Measurements from ENCODE around the gene POLR1G. TPM values are rescaled to one million over a fixed set of nuclear protein-coding genes. Genes with fewer than 3 reads are reported as not detected.

Gene POLR1G
- total and polyA plus RNA-seq, 9 of the 15 experiments (the other 6 are each of a cell fraction or from before 2014, with no cell fraction given): 3.0 to 50.1 (median 27.4) TPM

DNA sequence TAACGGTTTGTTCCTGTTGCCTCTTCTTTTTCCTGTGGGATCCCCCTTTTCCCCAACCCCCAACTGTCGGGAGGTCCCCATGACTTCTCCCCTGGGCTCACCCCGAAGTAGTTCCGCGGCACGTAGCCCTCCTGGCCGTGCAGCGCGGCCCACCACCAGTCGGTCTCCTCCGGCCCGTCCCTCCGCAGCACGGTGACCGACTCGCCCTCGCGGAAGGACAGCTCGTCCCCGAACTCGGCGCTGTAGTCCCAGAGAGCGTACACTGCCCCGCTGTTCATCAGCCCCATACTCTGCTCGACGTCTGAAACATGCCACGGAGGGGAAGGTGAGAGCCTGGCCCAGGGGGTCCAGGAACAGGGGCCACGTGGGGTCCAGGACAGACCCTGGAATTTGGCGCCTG, 24.0 kb upstream of the POLR1G start:
- intact Hi-C loops (cut with micrococcal nuclease) (no loop called here), in situ Hi-C loops (cut with MboI) (no loop called here)
- no peaks in the 10 kb centered on the region for H3K9me3 ChIP-seq (replicated peaks; ENCODE audit: control insufficient read depth, insufficient read depth, low read depth, low read length)
- no peak for TF ChIP-seq ZNF12 (CRISPR knock-in tag; IDR thresholded peaks at IDR 0.05)
- TF ChIP-seq ZNF408 (CRISPR knock-in tag; IDR thresholded peaks at IDR 0.05; ENCODE audit: low read depth): no peak
- TF ChIP-seq ASH1L (IDR thresholded peaks at IDR 0.05; ENCODE audit: borderline replicate concordance, low read depth, partially characterized antibody): no peak
- TF ChIP-seq MEIS2 (IDR thresholded peaks at IDR 0.05; ENCODE audit: partially characterized antibody): no peak
- TF ChIP-seq ILF3 (IDR thresholded peaks at IDR 0.05; ENCODE audit: borderline replicate concordance): no peak
- no peak for TF ChIP-seq ZNF551 (CRISPR knock-in tag; IDR thresholded peaks at IDR 0.05)
- TF ChIP-seq PYGO2 (tag; IDR thresholded peaks at IDR 0.05): no peak
- no peak for TF ChIP-seq ZNF77 (CRISPR knock-in tag; IDR thresholded peaks at IDR 0.05)
- no peak for TF ChIP-seq CCAR2 (IDR thresholded peaks at IDR 0.05; ENCODE audit: low read depth, low read length)
- TF ChIP-seq ZNF699 (CRISPR knock-in tag; IDR thresholded peaks at IDR 0.05; ENCODE audit: insufficient replicate concordance): no peak
- no peak for TF ChIP-seq CREB1 (IDR thresholded peaks at IDR 0.05)
- TF ChIP-seq CREB1 (CRISPR knock-in tag; IDR thresholded peaks at IDR 0.05): no peak
- no peaks in the 10 kb centered on the region for H4K20me1 ChIP-seq (replicated peaks; ENCODE audit: control insufficient read depth, insufficient read depth, low read length)
- BruUV-seq (replicated peaks): no TSS peak
- ChIA-PET CTCF (ENCODE audit: low intra/inter-chr PET ratio) (no interaction called here), POLR2A (interaction anchor here (3.8 kb wide), 1 partner anchor 9 kb away, joined by 14 read pairs; no protein-coding TSS in a partner anchor)
- no peak overlapping the region for H2AFZ ChIP-seq (ENCODE audit: low read depth, low read length)
- ATAC-seq (no peak), DNase-seq (ENCODE audit: extremely low read depth in 1 of 4, low spot score in 3 of 4) (peak in 1 of 4 experiments; percentile 3), FAIRE-seq (no peak)
- H3K4me2 ChIP-seq (ENCODE audit: insufficient read depth, low read length): no peak overlapping the region
- H3K9me1 ChIP-seq (ENCODE audit: control insufficient read depth, insufficient read depth, low read length): no peaks in the 10 kb centered on the region
- no peaks in the 10 kb centered on the region for H3K36me3 ChIP-seq (ENCODE audit: control insufficient read depth, insufficient read depth, low read length)
- H3K27me3 ChIP-seq (ENCODE audit: control insufficient read depth in 2 of 2, insufficient read depth in 2 of 2, low read length in 2 of 2): peaks cover 0 to 14% of the 10 kb centered on the region in 2 experiments; a peak in 3 of 5 replicates
- H3K4me3 ChIP-seq: no peak overlapping the region
- H3K9ac ChIP-seq (ENCODE audit: insufficient read depth in 1 of 2, low read depth in 2 of 2, low read length in 2 of 2): peak overlapping the region in 1 of 2 experiments; percentile 61; a peak in 2 of 4 replicates
- H3K4me1 ChIP-seq (replicated peaks in 1 of 2; ENCODE audit: control insufficient read depth in 2 of 2, insufficient read depth in 2 of 2, low read length in 2 of 2): peaks cover 0 to 18% of the 10 kb centered on the region in 2 experiments; a peak in 2 of 5 replicates
- WGBS (ENCODE audit: insufficient coverage, low coverage, missing lambda C conversion rate): 76% methylated on average over 23 of the region's 29 CpGs
- H3K27ac ChIP-seq (ENCODE audit: extremely low read depth, low read depth, low read length): no peak overlapping the region
- no peaks in the 10 kb centered on the region for H3K79me2 ChIP-seq (ENCODE audit: control insufficient read depth, insufficient read depth, low read length)

Measured in K562 (cell line).